Fibroblast of lung (primary cell): ENCODE data around the gene PRELID3B.

Experiments used
- EZH2 ChIP-seq: IDR thresholded peaks from 2 replicates; pipeline ENCODE4 v1.5.1; 2012; ENCODE audit warnings: low read length, control low read depth, mild to moderate bottlenecking; ENCODE audit errors: missing control alignments
- TF ChIP-seq, protein P1 (sequence below), 2 donors: IDR thresholded peaks in 1 of 2; conservative IDR thresholded peaks in 1 of 2; 1 replicate in 1 of 2; 2 replicates in 1 of 2; pipeline ENCODE4 v1.5.1; 2011 to 2012; ENCODE audit warnings: low read length in 2 of 2, control low read depth in 1 of 2, inconsistent platforms in 1 of 2, low read depth in 1 of 2, mild to moderate bottlenecking in 1 of 2

- TF ChIP-seq, protein P1, sequence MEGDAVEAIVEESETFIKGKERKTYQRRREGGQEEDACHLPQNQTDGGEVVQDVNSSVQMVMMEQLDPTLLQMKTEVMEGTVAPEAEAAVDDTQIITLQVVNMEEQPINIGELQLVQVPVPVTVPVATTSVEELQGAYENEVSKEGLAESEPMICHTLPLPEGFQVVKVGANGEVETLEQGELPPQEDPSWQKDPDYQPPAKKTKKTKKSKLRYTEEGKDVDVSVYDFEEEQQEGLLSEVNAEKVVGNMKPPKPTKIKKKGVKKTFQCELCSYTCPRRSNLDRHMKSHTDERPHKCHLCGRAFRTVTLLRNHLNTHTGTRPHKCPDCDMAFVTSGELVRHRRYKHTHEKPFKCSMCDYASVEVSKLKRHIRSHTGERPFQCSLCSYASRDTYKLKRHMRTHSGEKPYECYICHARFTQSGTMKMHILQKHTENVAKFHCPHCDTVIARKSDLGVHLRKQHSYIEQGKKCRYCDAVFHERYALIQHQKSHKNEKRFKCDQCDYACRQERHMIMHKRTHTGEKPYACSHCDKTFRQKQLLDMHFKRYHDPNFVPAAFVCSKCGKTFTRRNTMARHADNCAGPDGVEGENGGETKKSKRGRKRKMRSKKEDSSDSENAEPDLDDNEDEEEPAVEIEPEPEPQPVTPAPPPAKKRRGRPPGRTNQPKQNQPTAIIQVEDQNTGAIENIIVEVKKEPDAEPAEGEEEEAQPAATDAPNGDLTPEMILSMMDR (conservative IDR thresholded peaks at IDR 0.05 in 1 of 2, IDR thresholded peaks at IDR 0.05 in 1 of 2; ENCODE audit: low read depth in 1 of 2, low read length in 2 of 2): no peak
- no peak for TF ChIP-seq EZH2
Observed at GRCh38 chr20:58992911-58993310, 49.7 kb downstream of the PRELID3B start.
